ENCODE results near the gene BCAP31.
A peak's percentile ranks its signal among the peaks of the same experiment; 100 is the strongest.

The BCAP31 gene

GRCh38 chrX:153671589-153672530, 52.3 kb downstream of the BCAP31 start:
- no peak for DNase-seq

GRCh38 chrX:153670748-153671588, 53.2 kb downstream of the BCAP31 start:
- DNase-seq: peak; percentile 46

GRCh38 chrX:153669901-153670731, 54.1 kb downstream of the BCAP31 start:
- DNase-seq: no peak

GRCh38 chrX:153669174-153669890, 54.9 kb downstream of the BCAP31 start:
- DNase-seq: peak; percentile 56

GRCh38 chrX:153668423-153669173, 55.6 kb downstream of the BCAP31 start:
- no peak for DNase-seq

- DNase-seq: peak; percentile 85
These were observed 56.2 kb downstream of the BCAP31 start for GRCh38 chrX:153667956-153668396.

GRCh38 chrX:153667281-153667955, 56.8 kb downstream of the BCAP31 start:
- DNase-seq: no peak

- no peak for DNase-seq
These were observed 58.4 kb downstream of the BCAP31 start for GRCh38 chrX:153665726-153666306.

GRCh38 chrX:153662266-153662665, 61.9 kb downstream of the BCAP31 start:
- DNase-seq: peak; percentile 80

GRCh38 chrX:153659268-153659667, 64.9 kb downstream of the BCAP31 start:
- no peak for DNase-seq

GRCh38 chrX:153657161-153657560, 67.0 kb downstream of the BCAP31 start:
- DNase-seq: peak; percentile 29

GRCh38 chrX:153653556-153653955, 70.6 kb downstream of the BCAP31 start:
- no peak for DNase-seq

- peak; percentile 56 for DNase-seq
These were observed 72.6 kb downstream of the BCAP31 start for GRCh38 chrX:153651540-153652079.

GRCh38 chrX:153650959-153651358, 73.2 kb downstream of the BCAP31 start:
- peak; percentile 33 for DNase-seq
